CD14-positive monocyte (primary cell): ENCODE data around the gene SLC27A1. TPM values are rescaled to one million over a fixed set of nuclear protein-coding genes. Genes with fewer than 3 reads are reported as not detected.

Experiments used
- DNase-seq, 3 donors: peaks; one replicate each; pipeline ENCODE4 v3.0.0-alpha.2; 2011 to 2022
- H2AFZ ChIP-seq: 2 replicates; pipeline ENCODE4 v1.6.0; 2012; ENCODE audit warnings: mild to moderate bottlenecking, low read depth, low read length, inconsistent platforms; ENCODE audit not compliant: insufficient read depth, poor library complexity, severe bottlenecking
- H3K27ac ChIP-seq, 2 donors: 1 replicate in 1 of 2; 2 replicates in 1 of 2; pipeline ENCODE4 v1.5.1; 2012 to 2013; ENCODE audit warnings: low read length in 2 of 2, control low read depth in 1 of 2, inconsistent platforms in 1 of 2, low read depth in 1 of 2, mild to moderate bottlenecking in 1 of 2
- H3K27me3 ChIP-seq, 2 donors: one replicate each; pipeline versions ENCODE4 v1.6.0 to v1.6.1; 2011 to 2013; ENCODE audit warnings: low read length in 2 of 2; ENCODE audit not compliant: control insufficient read depth in 2 of 2, insufficient read depth in 2 of 2
- H3K36me3 ChIP-seq, 2 donors: replicated peaks in 1 of 2; 1 replicate in 1 of 2; 2 replicates in 1 of 2; pipeline versions ENCODE4 v1.5.1 to v1.6.1; 2012 to 2013; ENCODE audit warnings: low read length in 2 of 2, control low read depth in 1 of 2, inconsistent platforms in 1 of 2, mild to moderate bottlenecking in 1 of 2; ENCODE audit not compliant: insufficient read depth in 2 of 2, control insufficient read depth in 1 of 2
- H3K4me1 ChIP-seq, 2 donors: 1 replicate in 1 of 2; 2 replicates in 1 of 2; pipeline versions ENCODE4 v1.5.1 to v1.6.1; 2012 to 2013; ENCODE audit warnings: low read length in 2 of 2, control low read depth in 1 of 2, inconsistent platforms in 1 of 2, mild to moderate bottlenecking in 1 of 2, moderate library complexity in 1 of 2; ENCODE audit not compliant: insufficient read depth in 2 of 2, control insufficient read depth in 1 of 2
- H3K4me2 ChIP-seq: replicated peaks from 2 replicates; pipeline ENCODE3; 2012; ENCODE audit warnings: low read length, moderate library complexity, mild to moderate bottlenecking; ENCODE audit not compliant: poor library complexity, severe bottlenecking; ENCODE audit errors: extremely low read depth
- H3K4me3 ChIP-seq, 3 experiments: fragments of 200-600 bp in 1 of 3; sonication (generic) in 1 of 3; replicated peaks in 1 of 3; 1 replicate in 2 of 3; 2 replicates in 1 of 3; pipeline ENCODE4 v1.5.1; 2011 to 2013; ENCODE audit warnings: low read length in 3 of 3, mild to moderate bottlenecking in 3 of 3, control low read depth in 2 of 3, low read depth in 2 of 3, inconsistent platforms in 1 of 3, moderate library complexity in 1 of 3
- H3K79me2 ChIP-seq: 2 replicates; pipeline ENCODE4 v1.6.0; 2012; ENCODE audit warnings: mild to moderate bottlenecking, control low read depth, inconsistent platforms, low read length, moderate library complexity; ENCODE audit not compliant: insufficient read depth
- H3K9ac ChIP-seq: 2 replicates; pipeline ENCODE4 v1.6.0; 2017; ENCODE audit warnings: low read length, mild to moderate bottlenecking; ENCODE audit not compliant: insufficient read depth, poor library complexity, severe bottlenecking
- H3K9me3 ChIP-seq, 2 donors: replicated peaks in 1 of 2; 1 replicate in 1 of 2; 2 replicates in 1 of 2; pipeline versions ENCODE4 v1.5.1 to v1.6.1; 2012 to 2013; ENCODE audit warnings: low read length in 2 of 2, control low read depth in 1 of 2; ENCODE audit not compliant: control insufficient read depth in 1 of 2, insufficient read depth in 1 of 2
- H4K20me1 ChIP-seq: 2 replicates; pipeline ENCODE4 v1.6.0; 2012; ENCODE audit warnings: mild to moderate bottlenecking, low read length, control low read depth, moderate library complexity; ENCODE audit not compliant: insufficient read depth
- H3K27ac Mint-ChIP-seq, 7 donors: one replicate each; pipeline ENCODE4 v1.8.0; 2020; ENCODE audit warnings: mild to moderate bottlenecking in 7 of 7, mixed read lengths in 7 of 7, moderate library complexity in 6 of 7, inconsistent platforms in 2 of 7
- H3K27me3 Mint-ChIP-seq, 3 donors: one replicate each; pipeline ENCODE4 v1.8.0; 2021 to 2022; ENCODE audit warnings: low read depth in 3 of 3, mild to moderate bottlenecking in 3 of 3, mixed read lengths in 3 of 3, moderate library complexity in 3 of 3, inconsistent platforms in 1 of 3
- H3K36me3 Mint-ChIP-seq, 2 donors: one replicate each; pipeline ENCODE4 v1.8.0; 2020; ENCODE audit warnings: mixed read lengths in 2 of 2, inconsistent platforms in 1 of 2, mild to moderate bottlenecking in 1 of 2
- H3K4me1 Mint-ChIP-seq: one replicate; pipeline ENCODE4 v1.8.0; 2020; ENCODE audit warnings: mild to moderate bottlenecking, mixed read lengths
- H3K4me3 Mint-ChIP-seq, 2 donors: one replicate each; pipeline ENCODE4 v1.8.0; 2020; ENCODE audit warnings: mild to moderate bottlenecking in 2 of 2, mixed read lengths in 2 of 2, moderate library complexity in 1 of 2
- H3K9me3 Mint-ChIP-seq, 7 donors: one replicate each; pipeline ENCODE4 v1.8.0; 2020 to 2022; ENCODE audit warnings: mixed read lengths in 7 of 7, mild to moderate bottlenecking in 6 of 7, moderate library complexity in 6 of 7, inconsistent platforms in 2 of 7
- WGBS: methylation state at CpG from one replicate; pipeline ENCODE4 v1.1.5; 2013; ENCODE audit warnings: missing lambda C conversion rate; ENCODE audit not compliant: insufficient coverage; 5-methylcytosine and 5-hydroxymethylcytosine counted together
- intact Hi-C, 2 donors: fragments of 100-400 bp; cut with micrococcal nuclease; formaldehyde crosslinking; loops; one replicate each; pipeline versions ENCODE4 v1.15.0 to v1.15.1; 2023
- polyA plus RNA-seq, 3 donors: library from polyadenylated mRNA; depleted of rRNA in 1 of 3; unstranded in 2 of 3; stranded (reverse) in 1 of 3; fragments of 300-500 nt in 2 of 3; fragments of >200 nt in 1 of 3; fragmentation: Illumina TruSeq in 2 of 3; gene quantifications; 1 replicate in 2 of 3; 2 replicates in 1 of 3; pipeline ENCODE4 v1.2.3, GENCODE V29; 2012 to 2021
- TF ChIP-seq, protein P1 (sequence below): fragments of 200-600 bp; IDR thresholded peaks from one replicate; pipeline ENCODE4 v1.8.0; 2022; ENCODE audit warnings: antibody characterized with exemption, mild to moderate bottlenecking

The SLC27A1 gene
- polyA plus RNA-seq, 3 donors: 27.1 to 36.5 (median 27.6) TPM

DNA sequence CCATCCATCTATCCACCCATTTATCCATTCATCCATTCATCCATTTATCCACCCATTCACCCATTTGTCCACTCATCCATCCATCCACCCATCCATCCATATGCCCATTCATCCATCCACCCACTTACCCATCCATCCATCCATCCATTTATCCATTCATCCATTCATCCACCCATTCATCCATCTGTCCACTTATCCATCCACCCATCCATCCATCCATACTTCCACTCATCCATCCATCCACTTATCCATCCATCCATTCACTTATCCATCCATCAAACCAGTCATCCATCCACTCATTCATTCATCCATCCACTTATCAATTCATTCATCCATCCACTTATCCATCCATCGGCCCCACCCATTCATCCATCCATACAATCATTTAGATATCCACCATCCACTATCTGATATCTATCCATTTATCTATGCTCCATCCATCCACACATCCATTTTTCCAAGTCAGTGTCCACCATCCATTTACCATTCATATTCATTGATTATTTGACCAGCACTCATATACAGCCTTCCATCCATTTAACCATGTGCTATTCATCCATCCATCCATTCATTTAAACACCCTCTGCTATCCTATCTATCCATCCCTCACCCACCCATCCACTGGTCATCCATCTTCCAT, 24.7 kb upstream of the SLC27A1 start:
- H3K9me3 Mint-ChIP-seq: peaks cover 2 to 12% (median 7%) of the 10 kb centered on the region in 7 donors
- H3K79me2 ChIP-seq: no peaks in the 10 kb centered on the region
- no peak overlapping the region for H3K4me2 ChIP-seq
- 100% methylated on average over 1 of the region's 1 CpG for WGBS
- peaks cover 7 to 29% of the 10 kb centered on the region in 2 donors for H3K27me3 ChIP-seq
- H3K9me3 ChIP-seq: peaks cover 3 to 10% of the 10 kb centered on the region in 2 donors
- H3K36me3 ChIP-seq: no peaks in the 10 kb centered on the region
- H3K4me3 Mint-ChIP-seq: no peak overlapping the region
- no peak overlapping the region for H3K4me3 ChIP-seq
- TF ChIP-seq, protein P1, sequence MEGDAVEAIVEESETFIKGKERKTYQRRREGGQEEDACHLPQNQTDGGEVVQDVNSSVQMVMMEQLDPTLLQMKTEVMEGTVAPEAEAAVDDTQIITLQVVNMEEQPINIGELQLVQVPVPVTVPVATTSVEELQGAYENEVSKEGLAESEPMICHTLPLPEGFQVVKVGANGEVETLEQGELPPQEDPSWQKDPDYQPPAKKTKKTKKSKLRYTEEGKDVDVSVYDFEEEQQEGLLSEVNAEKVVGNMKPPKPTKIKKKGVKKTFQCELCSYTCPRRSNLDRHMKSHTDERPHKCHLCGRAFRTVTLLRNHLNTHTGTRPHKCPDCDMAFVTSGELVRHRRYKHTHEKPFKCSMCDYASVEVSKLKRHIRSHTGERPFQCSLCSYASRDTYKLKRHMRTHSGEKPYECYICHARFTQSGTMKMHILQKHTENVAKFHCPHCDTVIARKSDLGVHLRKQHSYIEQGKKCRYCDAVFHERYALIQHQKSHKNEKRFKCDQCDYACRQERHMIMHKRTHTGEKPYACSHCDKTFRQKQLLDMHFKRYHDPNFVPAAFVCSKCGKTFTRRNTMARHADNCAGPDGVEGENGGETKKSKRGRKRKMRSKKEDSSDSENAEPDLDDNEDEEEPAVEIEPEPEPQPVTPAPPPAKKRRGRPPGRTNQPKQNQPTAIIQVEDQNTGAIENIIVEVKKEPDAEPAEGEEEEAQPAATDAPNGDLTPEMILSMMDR: no peak
- peaks cover 0 to 6% of the 10 kb centered on the region in 2 donors for H3K36me3 Mint-ChIP-seq
- H3K4me1 ChIP-seq: peaks cover 11 to 17% of the 10 kb centered on the region in 2 donors
- H3K27ac Mint-ChIP-seq: no peak overlapping the region
- no peaks in the 10 kb centered on the region for H4K20me1 ChIP-seq
- peaks cover 13% of the 10 kb centered on the region for H3K4me1 Mint-ChIP-seq
- DNase-seq: no peak
- peaks cover 22 to 28% (median 25%) of the 10 kb centered on the region in 3 donors for H3K27me3 Mint-ChIP-seq
- no peak overlapping the region for H3K9ac ChIP-seq
- intact Hi-C loops: no loop called here
- H2AFZ ChIP-seq: no peak overlapping the region
- H3K27ac ChIP-seq: no peak overlapping the region

DNA sequence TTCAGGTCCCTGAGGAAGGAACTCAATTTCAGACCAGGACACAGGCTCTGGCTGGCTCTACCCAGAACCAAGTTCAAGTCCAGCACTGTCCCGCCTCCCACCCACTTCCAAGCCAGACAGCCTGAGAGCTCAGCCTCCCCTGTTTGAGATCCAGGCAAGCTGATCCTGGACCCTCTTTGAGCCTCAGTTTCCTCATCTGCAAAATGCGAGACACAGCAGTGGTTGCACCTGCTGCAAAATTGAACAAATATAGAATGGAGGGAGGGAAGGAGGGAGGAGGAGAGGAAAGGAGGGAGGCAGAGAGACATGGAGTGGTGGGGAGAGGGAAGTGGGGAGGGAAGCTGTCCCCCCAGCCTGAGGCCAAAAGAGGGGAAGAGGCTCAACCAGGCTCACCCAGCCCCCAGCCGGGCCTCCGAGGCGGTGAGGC, 22.6 kb upstream of the SLC27A1 start:
- peaks cover 0 to 6% of the 10 kb centered on the region in 2 donors for H3K36me3 Mint-ChIP-seq
- intact Hi-C loops: no loop called here
- H3K4me3 ChIP-seq: no peak overlapping the region
- H3K79me2 ChIP-seq: no peaks in the 10 kb centered on the region
- peaks cover 7 to 29% of the 10 kb centered on the region in 2 donors for H3K27me3 ChIP-seq
- H2AFZ ChIP-seq: no peak overlapping the region
- peaks cover 20 to 30% (median 28%) of the 10 kb centered on the region in 3 donors for H3K27me3 Mint-ChIP-seq
- H3K27ac Mint-ChIP-seq: no peak overlapping the region
- peaks cover 0 to 8% (median 0%) of the 10 kb centered on the region in 7 donors for H3K9me3 Mint-ChIP-seq
- TF ChIP-seq, protein P1: no peak
- peaks cover 21% of the 10 kb centered on the region for H3K4me1 Mint-ChIP-seq
- no peaks in the 10 kb centered on the region for H3K36me3 ChIP-seq
- no peaks in the 10 kb centered on the region for H4K20me1 ChIP-seq
- H3K4me1 ChIP-seq: peaks cover 18 to 25% of the 10 kb centered on the region in 2 donors
- H3K4me3 Mint-ChIP-seq: peak overlapping the region in 1 of 2 donors; percentile 76
- no peak overlapping the region for H3K27ac ChIP-seq
- H3K4me2 ChIP-seq: peak overlapping the region; percentile 65
- H3K9me3 ChIP-seq: peaks cover 0 to 5% of the 10 kb centered on the region in 2 donors
- no peak for DNase-seq
- no peak overlapping the region for H3K9ac ChIP-seq
- 24% methylated on average over 4 of the region's 5 CpGs for WGBS
